HG03354 (cell line): ENCODE data around the gene TCF12.

Experiments
- ATAC-seq: cut with Tn5 transposase; IDR thresholded peaks from one replicate; pipeline ENCODE4 v1.9.1; 2021; ENCODE audit warnings: mild to moderate bottlenecking; ENCODE audit not compliant: unreplicated experiment, poor library complexity, severe bottlenecking

Gene TCF12

GRCh38 chr15:56918046-56918938 lies at the start of gene TCF12:
Gene TCF12, plus strand, starts transcription at chr15:56918644. Its CDS starts 1,270 bp downstream, at chr15:56919914.
- peak; percentile 78 for ATAC-seq

GRCh38 chr15:56869573-56869972 lies 48.9 kb upstream of the TCF12 start:
- ATAC-seq: no peak

GRCh38 chr15:56871185-56871584 lies 47.3 kb upstream of the TCF12 start:
- no peak for ATAC-seq

GRCh38 chr15:56871867-56872266 lies 46.6 kb upstream of the TCF12 start:
- ATAC-seq: no peak

- no peak for ATAC-seq
Measured at GRCh38 chr15:56877255-56877970, 41.0 kb upstream of the TCF12 start.

- no peak for ATAC-seq
Measured at GRCh38 chr15:56879502-56879901, 38.9 kb upstream of the TCF12 start.

- no peak for ATAC-seq
Measured at GRCh38 chr15:56883088-56883487, 35.4 kb upstream of the TCF12 start.

- peak; percentile 11 for ATAC-seq
Measured at GRCh38 chr15:56886363-56886931, 32.0 kb upstream of the TCF12 start.

GRCh38 chr15:56886932-56887781 lies 31.3 kb upstream of the TCF12 start:
- ATAC-seq: peak; percentile 83

GRCh38 chr15:56887782-56888438 lies 30.5 kb upstream of the TCF12 start:
- no peak for ATAC-seq

GRCh38 chr15:56890038-56890437 lies 28.4 kb upstream of the TCF12 start:
- ATAC-seq: no peak

- no peak for ATAC-seq
Measured at GRCh38 chr15:56891852-56892440, 26.5 kb upstream of the TCF12 start.

- no peak for ATAC-seq
Measured at GRCh38 chr15:56892659-56893363, 25.6 kb upstream of the TCF12 start.

GRCh38 chr15:56893364-56893678 lies 25.1 kb upstream of the TCF12 start:
- ATAC-seq: no peak

GRCh38 chr15:56894601-56895000 lies 23.8 kb upstream of the TCF12 start:
- ATAC-seq: no peak

GRCh38 chr15:56901931-56902330 lies 16.5 kb upstream of the TCF12 start:
- ATAC-seq: no peak

GRCh38 chr15:56906766-56907165 lies 11.7 kb upstream of the TCF12 start:
- no peak for ATAC-seq

- ATAC-seq: no peak
Measured at GRCh38 chr15:56910801-56911200, 7.6 kb upstream of the TCF12 start.
